ENCODE results near the gene NID1. TPM values are rescaled to one million over a fixed set of nuclear protein-coding genes. Genes with fewer than 3 reads are reported as not detected.

Gene NID1
- total RNA-seq, 1 donor from 2014 or later: 186 TPM

DNA sequence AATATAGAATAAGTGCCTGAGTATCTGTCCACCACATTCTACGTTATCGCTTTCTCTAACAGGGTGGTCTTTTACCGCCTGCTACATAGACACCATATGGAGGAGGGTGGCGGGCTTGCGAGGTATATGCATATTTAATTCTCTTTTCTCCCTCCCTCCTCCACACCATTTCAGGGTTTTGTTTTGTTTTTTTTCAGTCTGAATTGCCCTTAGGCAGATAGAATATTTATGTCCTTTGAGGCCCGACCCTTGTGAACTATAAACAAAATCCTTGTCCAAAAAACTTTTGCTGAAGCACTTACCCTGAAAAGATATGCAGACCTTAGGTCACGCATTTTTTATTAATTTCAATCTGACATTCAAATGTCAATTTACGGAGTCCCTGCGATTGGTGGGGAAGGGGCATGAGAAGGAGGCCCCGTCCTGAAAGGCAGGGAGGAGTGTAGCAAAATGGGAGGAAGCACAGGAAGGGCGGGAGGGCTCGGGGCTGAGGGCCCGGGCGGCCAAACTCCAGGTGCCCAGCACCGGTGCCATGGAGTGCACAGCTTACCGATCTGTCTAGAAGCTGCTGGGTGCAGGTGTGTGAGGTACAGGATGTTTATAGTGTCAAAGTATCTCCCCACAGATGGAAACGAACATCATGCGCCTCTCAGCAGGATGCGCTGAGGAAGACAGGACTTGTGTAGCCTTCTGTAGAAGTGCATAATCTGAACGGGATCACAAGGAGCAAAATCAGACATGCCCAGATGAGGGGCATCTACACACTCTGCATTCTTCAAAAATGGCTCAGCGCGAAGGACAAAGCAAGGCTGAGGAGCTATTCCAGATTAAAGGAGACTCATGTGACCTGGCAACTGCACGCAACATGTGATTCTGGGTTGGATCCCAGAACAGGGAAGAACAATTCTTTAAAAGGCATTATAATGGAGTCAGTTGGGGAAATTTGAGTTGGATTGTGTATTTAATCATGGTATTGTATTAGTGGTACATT is 129.4 kb downstream of the NID1 start:
- peaks cover 4% of the 10 kb centered on the region for H3K27me3 Mint-ChIP-seq (ENCODE audit: unreplicated experiment)

DNA sequence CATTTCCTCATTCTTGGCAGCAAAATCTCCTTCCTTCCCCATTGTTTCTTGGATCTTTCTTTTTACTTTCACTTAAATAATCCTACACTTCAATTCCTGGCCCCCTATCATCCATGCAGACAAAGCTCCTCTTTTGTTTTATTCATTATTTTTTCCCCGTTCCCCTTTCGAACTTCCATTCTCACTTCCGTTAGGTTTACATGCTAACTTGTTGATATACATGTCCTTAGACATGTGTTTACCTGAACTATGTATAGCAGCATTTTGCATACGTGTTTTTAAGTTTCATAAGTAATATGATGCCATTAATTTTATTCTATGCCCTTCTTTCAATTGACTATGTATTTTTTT is 131.1 kb downstream of the NID1 start:
- Mint-ChIP-seq H3K4me1 (ENCODE audit: unreplicated experiment) (peaks cover 15% of the 10 kb centered on the region), H3K4me3 (ENCODE audit: unreplicated experiment) (no peak overlapping the region), H3K9me3 (ENCODE audit: unreplicated experiment) (no peaks in the 10 kb centered on the region), H3K27me3 (ENCODE audit: unreplicated experiment) (peaks cover 4% of the 10 kb centered on the region), H3K36me3 (ENCODE audit: low read depth, unreplicated experiment) (no peaks in the 10 kb centered on the region), H3K27ac (ENCODE audit: unreplicated experiment) (no peak overlapping the region)
- no peak for DNase-seq (ENCODE audit: low spot score)
- TF ChIP-seq, protein P1, sequence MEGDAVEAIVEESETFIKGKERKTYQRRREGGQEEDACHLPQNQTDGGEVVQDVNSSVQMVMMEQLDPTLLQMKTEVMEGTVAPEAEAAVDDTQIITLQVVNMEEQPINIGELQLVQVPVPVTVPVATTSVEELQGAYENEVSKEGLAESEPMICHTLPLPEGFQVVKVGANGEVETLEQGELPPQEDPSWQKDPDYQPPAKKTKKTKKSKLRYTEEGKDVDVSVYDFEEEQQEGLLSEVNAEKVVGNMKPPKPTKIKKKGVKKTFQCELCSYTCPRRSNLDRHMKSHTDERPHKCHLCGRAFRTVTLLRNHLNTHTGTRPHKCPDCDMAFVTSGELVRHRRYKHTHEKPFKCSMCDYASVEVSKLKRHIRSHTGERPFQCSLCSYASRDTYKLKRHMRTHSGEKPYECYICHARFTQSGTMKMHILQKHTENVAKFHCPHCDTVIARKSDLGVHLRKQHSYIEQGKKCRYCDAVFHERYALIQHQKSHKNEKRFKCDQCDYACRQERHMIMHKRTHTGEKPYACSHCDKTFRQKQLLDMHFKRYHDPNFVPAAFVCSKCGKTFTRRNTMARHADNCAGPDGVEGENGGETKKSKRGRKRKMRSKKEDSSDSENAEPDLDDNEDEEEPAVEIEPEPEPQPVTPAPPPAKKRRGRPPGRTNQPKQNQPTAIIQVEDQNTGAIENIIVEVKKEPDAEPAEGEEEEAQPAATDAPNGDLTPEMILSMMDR (IDR thresholded peaks at IDR 0.05; ENCODE audit: unreplicated experiment): no peak

More for the DNA sequence above, 129.4 kb downstream of the NID1 start:
- H3K36me3 Mint-ChIP-seq (ENCODE audit: low read depth, unreplicated experiment): no peaks in the 10 kb centered on the region
- peaks cover 17% of the 10 kb centered on the region for H3K4me1 Mint-ChIP-seq (ENCODE audit: unreplicated experiment)
- TF ChIP-seq, protein P1 (IDR thresholded peaks at IDR 0.05; ENCODE audit: unreplicated experiment): no peak
- no peak overlapping the region for H3K4me3 Mint-ChIP-seq (ENCODE audit: unreplicated experiment)
- H3K27ac Mint-ChIP-seq (ENCODE audit: unreplicated experiment): no peak overlapping the region
- DNase-seq (ENCODE audit: low spot score): no peak
- no peaks in the 10 kb centered on the region for H3K9me3 Mint-ChIP-seq (ENCODE audit: unreplicated experiment)

GRCh38 chr1:235933017-235933765 is 131.7 kb downstream of the NID1 start:
- peaks cover 13% of the 10 kb centered on the region for H3K4me1 Mint-ChIP-seq (ENCODE audit: unreplicated experiment)
- no peak for DNase-seq (ENCODE audit: low spot score)
- TF ChIP-seq, protein P1 (IDR thresholded peaks at IDR 0.05; ENCODE audit: unreplicated experiment): no peak

DNA sequence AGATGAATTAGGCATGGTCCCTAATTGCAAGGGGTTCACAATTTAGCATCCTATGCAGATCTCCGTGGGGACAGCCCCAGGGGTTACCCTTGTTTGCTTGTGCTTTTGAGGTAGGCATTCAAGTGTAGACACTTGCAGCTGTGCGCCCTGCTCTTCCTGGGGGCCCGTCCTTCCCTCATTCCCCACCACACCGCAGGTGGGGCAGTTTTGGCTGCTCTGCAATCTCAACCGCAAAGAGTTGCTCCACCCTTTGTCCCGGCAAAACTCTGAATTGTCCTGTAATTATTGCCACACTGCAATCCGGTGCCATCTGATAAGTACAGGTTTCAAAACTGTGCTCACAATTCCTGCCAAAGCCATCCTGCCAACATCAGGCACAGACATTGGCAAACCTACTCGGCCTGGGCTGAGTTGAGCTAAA is 132.8 kb downstream of the NID1 start:
- Mint-ChIP-seq H3K27me3 (ENCODE audit: unreplicated experiment) (peaks cover 4% of the 10 kb centered on the region), H3K4me3 (ENCODE audit: unreplicated experiment) (no peak overlapping the region), H3K27ac (ENCODE audit: unreplicated experiment) (peak overlapping the region; percentile 17), H3K4me1 (ENCODE audit: unreplicated experiment) (peaks cover 11% of the 10 kb centered on the region), H3K9me3 (ENCODE audit: unreplicated experiment) (no peaks in the 10 kb centered on the region), H3K36me3 (ENCODE audit: low read depth, unreplicated experiment) (no peaks in the 10 kb centered on the region)
- DNase-seq (ENCODE audit: low spot score): no peak
- TF ChIP-seq, protein P1 (IDR thresholded peaks at IDR 0.05; ENCODE audit: unreplicated experiment): no peak

More at GRCh38 chr1:235933017-235933765, 131.7 kb downstream of the NID1 start:
- no peaks in the 10 kb centered on the region for H3K9me3 Mint-ChIP-seq (ENCODE audit: unreplicated experiment)
- no peaks in the 10 kb centered on the region for H3K36me3 Mint-ChIP-seq (ENCODE audit: low read depth, unreplicated experiment)
- no peak overlapping the region for H3K4me3 Mint-ChIP-seq (ENCODE audit: unreplicated experiment)
- no peak overlapping the region for H3K27ac Mint-ChIP-seq (ENCODE audit: unreplicated experiment)
- H3K27me3 Mint-ChIP-seq (ENCODE audit: unreplicated experiment): peaks cover 4% of the 10 kb centered on the region

Measured in endothelial cell (in vitro differentiated cells).